Cardiac muscle cell (in vitro differentiated cells and primary cell): ENCODE measurements around the gene PRKCQ. TPM values are rescaled to one million over a fixed set of nuclear protein-coding genes. Genes with fewer than 3 reads are reported as not detected.

Source experiments
- DNase-seq, 2 donors: peaks; one replicate each; pipeline versions ENCODE4 v3.0.0 to v3.0.0-alpha.2; 2010 to 2017; ENCODE audit warnings: low read depth in 1 of 2, low spot score in 1 of 2
- H3K27ac ChIP-seq: fragments of 200-600 bp; sonication (generic); 2 replicates; pipeline ENCODE4 v1.5.1; 2016
- H3K27me3 ChIP-seq: fragments of 200-600 bp; sonication (generic); 2 replicates; pipeline ENCODE4 v1.6.0; 2016; ENCODE audit warnings: control low read depth
- H3K36me3 ChIP-seq: fragments of 200-600 bp; sonication (generic); 2 replicates; pipeline ENCODE4 v1.5.1; 2016; ENCODE audit warnings: control low read depth
- H3K4me1 ChIP-seq: fragments of 200-600 bp; sonication (generic); 2 replicates; pipeline ENCODE4 v1.8.1; 2017; ENCODE audit warnings: low read depth, mild to moderate bottlenecking, mixed run types
- H3K4me3 ChIP-seq: fragments of 200-600 bp; sonication (generic); 2 replicates; pipeline ENCODE4 v1.5.1; 2016; ENCODE audit warnings: mild to moderate bottlenecking
- H3K9me3 ChIP-seq: fragments of 200-600 bp; sonication (generic); 2 replicates; pipeline ENCODE4 v1.5.1; 2017; ENCODE audit warnings: low read depth, mild to moderate bottlenecking, control low read depth
- polyA plus RNA-seq: library from polyadenylated mRNA; unstranded; fragments of >200 nt; fragmentation: Nextera tagmentation; extraction: Ambion mirVana; gene quantifications from 2 replicates; pipeline ENCODE4 v1.2.1, GENCODE V29; 2016
- total RNA-seq: library from RNA; depleted of rRNA; stranded (reverse); fragments of >200 nt; gene quantifications from 2 replicates; pipeline ENCODE4 v1.2.3, GENCODE V29; 2016
- TF ChIP-seq, protein P1 (sequence below): IDR thresholded peaks from 2 replicates; pipeline ENCODE4 v1.5.1; 2012; ENCODE audit warnings: low read depth, mild to moderate bottlenecking, low read length

Gene PRKCQ
- total and polyA plus RNA-seq, 2 experiments from 2014 or later: 3.7 to 4.1 TPM

DNA sequence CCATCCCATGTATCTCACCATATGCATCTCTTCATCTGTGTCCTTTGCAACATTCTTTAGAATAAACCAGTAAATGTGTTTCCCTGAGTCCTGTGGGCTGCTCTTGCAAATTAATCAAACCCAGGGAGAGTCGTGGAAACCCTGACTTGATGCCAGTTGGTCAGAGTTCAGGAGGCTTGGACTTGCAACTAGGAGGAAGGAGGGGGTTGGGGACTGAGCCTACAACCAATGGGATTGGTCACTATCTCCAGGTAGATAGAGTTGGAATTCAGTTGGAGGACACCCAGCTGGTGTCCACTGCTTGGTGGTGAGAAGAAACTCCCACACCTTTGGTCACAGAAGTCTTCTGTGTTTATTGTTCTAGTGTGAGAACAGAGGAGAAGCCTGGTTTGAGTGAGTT, 38.3 kb upstream of the PRKCQ start:
- no peaks in the 10 kb centered on the region for H3K4me1 ChIP-seq
- no peak overlapping the region for H3K4me3 ChIP-seq
- no peak overlapping the region for H3K27ac ChIP-seq
- no peaks in the 10 kb centered on the region for H3K36me3 ChIP-seq
- H3K9me3 ChIP-seq: no peaks in the 10 kb centered on the region
- H3K27me3 ChIP-seq: no peaks in the 10 kb centered on the region
- no peak for DNase-seq
- TF ChIP-seq, protein P1, sequence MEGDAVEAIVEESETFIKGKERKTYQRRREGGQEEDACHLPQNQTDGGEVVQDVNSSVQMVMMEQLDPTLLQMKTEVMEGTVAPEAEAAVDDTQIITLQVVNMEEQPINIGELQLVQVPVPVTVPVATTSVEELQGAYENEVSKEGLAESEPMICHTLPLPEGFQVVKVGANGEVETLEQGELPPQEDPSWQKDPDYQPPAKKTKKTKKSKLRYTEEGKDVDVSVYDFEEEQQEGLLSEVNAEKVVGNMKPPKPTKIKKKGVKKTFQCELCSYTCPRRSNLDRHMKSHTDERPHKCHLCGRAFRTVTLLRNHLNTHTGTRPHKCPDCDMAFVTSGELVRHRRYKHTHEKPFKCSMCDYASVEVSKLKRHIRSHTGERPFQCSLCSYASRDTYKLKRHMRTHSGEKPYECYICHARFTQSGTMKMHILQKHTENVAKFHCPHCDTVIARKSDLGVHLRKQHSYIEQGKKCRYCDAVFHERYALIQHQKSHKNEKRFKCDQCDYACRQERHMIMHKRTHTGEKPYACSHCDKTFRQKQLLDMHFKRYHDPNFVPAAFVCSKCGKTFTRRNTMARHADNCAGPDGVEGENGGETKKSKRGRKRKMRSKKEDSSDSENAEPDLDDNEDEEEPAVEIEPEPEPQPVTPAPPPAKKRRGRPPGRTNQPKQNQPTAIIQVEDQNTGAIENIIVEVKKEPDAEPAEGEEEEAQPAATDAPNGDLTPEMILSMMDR: no peak

DNA sequence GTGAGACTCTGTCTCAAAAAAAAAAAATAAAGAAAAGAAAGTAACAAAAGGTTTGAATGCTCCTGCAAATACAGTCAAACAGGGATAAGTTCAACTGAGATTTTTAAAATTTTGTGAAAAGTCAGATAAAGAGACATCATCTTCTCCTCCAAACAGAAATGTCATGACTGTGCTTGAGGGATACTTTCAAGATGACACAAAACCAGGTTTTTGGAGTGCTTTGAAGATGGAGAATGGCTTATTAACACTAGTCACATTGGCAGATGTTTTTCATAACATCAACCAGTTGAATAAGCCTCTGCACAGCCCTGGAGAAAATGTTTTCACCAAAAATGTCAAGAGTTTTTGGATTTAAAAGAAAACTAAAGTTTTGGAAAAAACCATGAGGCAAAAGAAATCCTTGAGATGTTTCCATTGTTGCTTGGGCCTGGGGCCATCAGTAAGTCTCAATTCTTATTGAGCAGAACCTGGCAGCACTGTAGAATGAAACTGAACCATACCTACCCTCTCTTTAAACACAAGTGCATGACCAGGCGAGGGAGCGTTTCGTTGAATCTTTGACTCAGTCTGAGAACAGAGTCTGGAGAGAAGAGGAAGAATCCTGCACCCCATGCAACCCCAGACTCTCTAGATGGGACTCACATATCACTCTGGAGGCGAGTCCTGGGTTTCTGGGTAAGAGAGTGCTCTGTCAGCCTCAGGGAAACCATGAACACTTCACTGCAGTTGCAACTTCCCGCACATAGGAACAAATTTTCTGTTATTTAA, 37.4 kb upstream of the PRKCQ start:
- H3K9me3 ChIP-seq: no peaks in the 10 kb centered on the region

DNA sequence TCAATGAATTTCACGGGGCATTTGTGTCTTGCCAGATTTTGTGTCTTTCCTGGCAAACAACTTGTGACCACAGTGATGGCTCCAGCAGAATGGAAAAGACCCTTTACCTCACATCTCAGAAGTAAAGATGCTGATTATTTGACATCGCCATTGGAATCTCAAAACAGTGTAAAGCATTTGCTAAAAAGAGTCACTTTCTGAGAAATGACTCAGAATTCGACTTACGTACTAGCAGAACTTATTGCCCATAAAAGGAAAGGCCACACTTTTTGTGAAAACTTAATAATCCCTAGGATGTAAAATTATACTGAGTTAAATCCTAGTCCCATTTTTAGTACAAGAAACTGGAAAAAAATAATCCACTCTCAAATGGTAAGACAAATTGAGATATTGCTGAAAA, 35.9 kb upstream of the PRKCQ start:
- H3K36me3 ChIP-seq: no peaks in the 10 kb centered on the region
- no peak for DNase-seq
- no peaks in the 10 kb centered on the region for H3K27me3 ChIP-seq
- H3K4me1 ChIP-seq: no peaks in the 10 kb centered on the region
- no peaks in the 10 kb centered on the region for H3K9me3 ChIP-seq
- H3K4me3 ChIP-seq: no peak overlapping the region
- H3K27ac ChIP-seq: no peak overlapping the region
- TF ChIP-seq, protein P1: no peak

More for the DNA sequence above, 37.4 kb upstream of the PRKCQ start:
- no peak overlapping the region for H3K4me3 ChIP-seq
- no peak overlapping the region for H3K27ac ChIP-seq
- no peaks in the 10 kb centered on the region for H3K4me1 ChIP-seq
- TF ChIP-seq, protein P1: no peak
- DNase-seq: no peak
- H3K27me3 ChIP-seq: no peaks in the 10 kb centered on the region
- no peaks in the 10 kb centered on the region for H3K36me3 ChIP-seq

DNA sequence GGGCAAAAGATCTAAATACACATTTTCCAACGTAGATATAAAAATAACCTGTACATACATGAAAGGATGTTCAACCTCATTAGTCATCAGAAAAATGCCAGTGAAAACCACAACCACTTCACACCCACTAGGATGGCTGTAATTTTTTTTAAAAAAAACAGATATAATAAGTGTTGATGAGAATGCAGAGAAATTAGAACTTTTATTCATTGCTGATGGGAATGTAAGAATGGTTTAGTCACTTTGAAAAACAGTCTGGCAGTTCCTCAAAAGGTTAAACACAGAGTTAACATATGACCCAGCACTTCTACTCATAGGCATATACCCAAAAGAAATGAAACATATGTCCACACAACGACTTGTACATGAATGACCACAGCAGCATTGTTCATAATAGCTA, 32.3 kb upstream of the PRKCQ start:
- Histone ChIP-seq H3K36me3 (no peaks in the 10 kb centered on the region), H3K4me3 (no peak overlapping the region), H3K4me1 (no peaks in the 10 kb centered on the region), H3K27ac (no peak overlapping the region), H3K27me3 (no peaks in the 10 kb centered on the region), H3K9me3 (peaks cover 2% of the 10 kb centered on the region)
- no peak for DNase-seq
- TF ChIP-seq, protein P1: no peak

DNA sequence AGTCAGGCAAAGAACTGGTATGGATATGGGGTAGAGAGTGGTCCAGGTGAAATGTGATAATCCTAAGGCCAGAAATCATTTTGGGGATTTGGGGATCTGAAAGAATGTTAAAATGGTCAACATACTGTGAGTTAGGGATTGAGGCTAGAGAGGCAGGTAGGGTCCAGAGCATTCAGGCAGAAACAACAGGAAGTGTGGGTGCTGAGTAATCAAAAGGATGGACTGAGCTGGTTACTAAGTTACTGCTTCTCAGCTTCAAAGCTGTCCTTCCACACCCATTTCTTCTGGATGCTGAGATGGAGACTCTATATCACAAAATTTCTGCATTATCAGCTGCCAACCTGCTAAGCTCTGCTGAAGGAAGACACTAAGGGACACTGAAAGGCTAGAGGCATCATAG, 30.6 kb upstream of the PRKCQ start:
- Histone ChIP-seq H3K9me3 (peaks cover 2% of the 10 kb centered on the region), H3K27ac (no peak overlapping the region), H3K4me1 (no peaks in the 10 kb centered on the region), H3K27me3 (no peaks in the 10 kb centered on the region), H3K36me3 (no peaks in the 10 kb centered on the region), H3K4me3 (no peak overlapping the region)
- TF ChIP-seq, protein P1: no peak
- DNase-seq: no peak
